Measurements from ENCODE around the gene PLPPR5.

Gene PLPPR5

GRCh38 chr1:98967122-98967521 lies 37.5 kb downstream of the PLPPR5 start:
- DNase-seq = no peak

GRCh38 chr1:98965394-98965793 lies 39.3 kb downstream of the PLPPR5 start:
- no peak for DNase-seq

GRCh38 chr1:98964198-98964597 lies 40.5 kb downstream of the PLPPR5 start:
- DNase-seq = no peak

- no peak for DNase-seq
Observed at GRCh38 chr1:98963064-98963758, 41.5 kb downstream of the PLPPR5 start.

GRCh38 chr1:98962156-98962555 lies 42.5 kb downstream of the PLPPR5 start:
- no peak for DNase-seq

GRCh38 chr1:98949621-98950020 lies 55.0 kb downstream of the PLPPR5 start:
- no peak for DNase-seq

GRCh38 chr1:98949166-98949565 lies 55.5 kb downstream of the PLPPR5 start:
- no peak for DNase-seq

GRCh38 chr1:98947071-98947470 lies 57.6 kb downstream of the PLPPR5 start:
- no peak for DNase-seq

GRCh38 chr1:98940722-98941079 lies 64.0 kb downstream of the PLPPR5 start:
- DNase-seq = no peak

- DNase-seq = no peak
Observed at GRCh38 chr1:98940069-98940721, 64.5 kb downstream of the PLPPR5 start.

GRCh38 chr1:98939471-98939870 lies 65.2 kb downstream of the PLPPR5 start:
- DNase-seq = no peak

GRCh38 chr1:98937347-98937746 lies 67.3 kb downstream of the PLPPR5 start:
- no peak for DNase-seq

GRCh38 chr1:98932184-98932583 lies 72.5 kb downstream of the PLPPR5 start:
- DNase-seq = no peak

GRCh38 chr1:98931128-98931835 lies 73.4 kb downstream of the PLPPR5 start:
- no peak for DNase-seq

- no peak for DNase-seq
Observed at GRCh38 chr1:98929437-98929836, 75.2 kb downstream of the PLPPR5 start.

GRCh38 chr1:98926597-98926996 lies 78.1 kb downstream of the PLPPR5 start:
- no peak for DNase-seq

GRCh38 chr1:98924977-98925376 lies 79.7 kb downstream of the PLPPR5 start:
- no peak for DNase-seq

GRCh38 chr1:98923667-98924066 lies 81.0 kb downstream of the PLPPR5 start:
- DNase-seq = no peak

- DNase-seq = no peak
Observed at GRCh38 chr1:98921817-98922216, 82.8 kb downstream of the PLPPR5 start.

- DNase-seq = no peak
Observed at GRCh38 chr1:98920441-98921110, 84.1 kb downstream of the PLPPR5 start.

GRCh38 chr1:98919652-98920051 lies 85.0 kb downstream of the PLPPR5 start:
- no peak for DNase-seq

- no peak for DNase-seq
Observed at GRCh38 chr1:98919211-98919610, 85.5 kb downstream of the PLPPR5 start.

GRCh38 chr1:98914547-98914946 lies 90.1 kb downstream of the PLPPR5 start:
- no peak for DNase-seq

GRCh38 chr1:98910827-98911226 lies 93.8 kb downstream of the PLPPR5 start:
- no peak for DNase-seq
